GM18907 (cell line): Measurements from ENCODE around the gene LANCL2.
"Not testable (repeated sequence)": the region's sequence is repeated elsewhere in the genome, so short reads cannot be mapped to it uniquely, and the experiment has no call there.

Experiments used
- ATAC-seq: cut with Tn5 transposase; IDR thresholded peaks from one replicate; pipeline ENCODE4 v1.9.1; 2021; ENCODE audit warnings: mild to moderate bottlenecking, moderate library complexity; ENCODE audit not compliant: unreplicated experiment

Gene LANCL2

DNA sequence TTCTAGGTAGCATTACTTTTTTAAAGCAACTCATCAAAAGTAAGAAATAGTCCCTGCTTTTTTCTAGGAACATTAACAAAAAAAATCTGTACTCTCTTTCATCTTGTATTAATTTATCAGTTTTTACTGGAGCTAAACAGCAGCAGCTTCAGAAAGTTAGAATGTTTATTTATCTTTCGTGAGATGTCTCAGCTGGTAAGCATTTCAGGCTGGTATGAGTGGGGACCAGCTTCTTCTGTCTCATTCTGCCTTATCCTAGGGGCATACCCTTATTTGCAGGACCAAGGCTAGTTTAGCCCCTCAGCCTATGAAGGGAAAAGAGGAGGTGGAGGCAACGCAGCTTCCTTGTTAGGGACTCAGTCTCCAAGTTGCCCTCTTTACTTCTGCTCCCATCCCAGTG, 35.1 kb downstream of the LANCL2 start:
- ATAC-seq: no peak

GRCh38 chr7:55402506-55402905, 37.4 kb downstream of the LANCL2 start:
- ATAC-seq: not testable (repeated sequence)

DNA sequence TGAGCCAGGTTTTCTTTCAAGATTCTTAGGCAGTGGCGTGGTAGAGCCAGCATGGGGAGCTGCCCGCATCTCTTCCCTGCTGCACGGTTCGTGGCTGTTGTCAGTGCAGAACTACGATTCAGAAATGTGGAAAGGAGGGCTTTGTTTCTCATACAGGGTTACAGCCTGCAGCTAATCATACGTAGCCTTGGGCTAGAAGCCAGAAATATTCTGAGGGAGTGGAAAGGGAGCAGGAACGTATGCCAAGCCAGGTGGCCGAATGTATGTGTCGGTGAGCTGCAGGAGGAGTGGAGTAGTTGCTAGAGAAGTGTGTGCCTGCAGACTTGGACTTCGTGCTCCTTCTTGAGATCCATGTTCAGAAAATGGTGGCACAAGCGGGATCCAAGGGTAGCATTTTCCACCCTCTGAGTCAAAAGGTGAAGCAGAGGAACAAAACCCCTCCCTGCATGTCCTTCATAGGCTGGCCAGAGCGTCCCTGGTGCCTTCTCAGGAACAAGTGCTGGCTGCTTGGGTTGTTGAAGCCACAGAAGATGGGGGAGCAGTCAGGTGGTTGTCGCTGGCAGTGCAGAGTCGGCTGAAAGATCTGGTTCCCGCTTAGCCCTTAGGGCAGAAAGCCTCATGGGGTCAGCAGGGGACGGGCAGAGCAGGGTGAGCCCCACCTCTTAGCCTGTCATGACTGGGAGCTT, 40.9 kb downstream of the LANCL2 start:
- ATAC-seq: no peak

DNA sequence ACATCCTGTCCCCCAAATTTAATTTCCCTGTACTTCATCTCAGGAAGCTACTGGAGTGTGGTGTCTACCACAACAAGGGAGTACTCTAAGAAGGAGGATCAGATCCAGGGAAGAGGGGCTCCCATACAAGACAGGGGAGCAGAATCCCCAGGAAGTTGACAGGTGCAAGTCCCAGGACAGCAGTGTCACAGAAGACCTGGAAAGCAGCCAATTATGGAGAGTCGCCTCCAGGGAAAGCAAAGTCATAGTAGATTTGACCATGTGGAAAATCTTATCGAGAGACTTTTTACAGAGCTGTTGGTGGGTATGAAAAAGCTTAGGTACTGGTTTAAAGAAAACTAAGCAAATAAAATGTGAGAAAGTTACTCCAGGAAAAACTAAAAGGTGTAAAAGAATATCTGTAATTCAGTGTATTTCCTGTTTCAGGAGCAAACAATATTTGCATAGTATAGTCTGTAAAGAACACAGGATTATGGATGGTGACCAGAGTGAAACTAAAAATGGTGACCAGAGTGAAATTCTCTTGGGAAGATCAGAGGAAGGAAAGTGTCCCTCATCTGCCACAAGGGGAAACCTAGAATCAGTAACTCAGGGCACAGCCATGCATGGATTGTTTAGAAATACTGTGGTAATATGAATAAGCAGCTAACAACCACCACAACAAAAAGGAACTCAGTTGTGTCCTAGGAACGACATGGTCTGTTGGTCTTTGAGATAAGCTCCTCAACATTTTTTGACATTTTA, 44.5 kb downstream of the LANCL2 start:
- peak; percentile 64 for ATAC-seq

DNA sequence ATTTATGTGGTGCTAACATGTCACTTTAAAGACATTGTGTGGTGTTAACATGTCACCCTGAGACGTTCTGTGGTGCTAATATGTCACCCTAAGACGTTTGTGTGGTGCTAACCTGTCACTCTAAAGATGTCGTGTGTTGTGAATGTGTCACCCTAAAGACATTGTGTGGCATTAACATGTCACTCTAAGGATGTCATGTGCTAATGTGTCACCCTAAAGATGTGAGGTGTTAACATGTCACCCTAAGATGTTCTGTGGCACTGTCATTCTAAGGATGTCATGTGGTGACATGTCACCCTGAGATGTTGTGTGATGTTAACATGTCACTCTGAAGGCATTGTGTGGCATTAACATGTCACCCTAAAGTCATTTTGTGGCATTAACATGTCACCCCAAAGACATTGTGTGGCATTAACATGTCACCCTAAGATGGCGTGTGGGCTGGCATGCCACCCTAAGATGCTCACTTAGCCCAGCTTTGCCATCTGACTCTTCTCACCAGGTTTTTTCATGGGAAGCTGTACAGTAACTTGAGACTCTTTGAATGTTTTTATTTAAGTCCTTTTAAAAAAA, 45.6 kb downstream of the LANCL2 start:
- ATAC-seq: no peak

GRCh38 chr7:55411844-55412243, 46.7 kb downstream of the LANCL2 start:
- no peak for ATAC-seq

GRCh38 chr7:55413442-55413841, 48.3 kb downstream of the LANCL2 start:
- no peak for ATAC-seq

DNA sequence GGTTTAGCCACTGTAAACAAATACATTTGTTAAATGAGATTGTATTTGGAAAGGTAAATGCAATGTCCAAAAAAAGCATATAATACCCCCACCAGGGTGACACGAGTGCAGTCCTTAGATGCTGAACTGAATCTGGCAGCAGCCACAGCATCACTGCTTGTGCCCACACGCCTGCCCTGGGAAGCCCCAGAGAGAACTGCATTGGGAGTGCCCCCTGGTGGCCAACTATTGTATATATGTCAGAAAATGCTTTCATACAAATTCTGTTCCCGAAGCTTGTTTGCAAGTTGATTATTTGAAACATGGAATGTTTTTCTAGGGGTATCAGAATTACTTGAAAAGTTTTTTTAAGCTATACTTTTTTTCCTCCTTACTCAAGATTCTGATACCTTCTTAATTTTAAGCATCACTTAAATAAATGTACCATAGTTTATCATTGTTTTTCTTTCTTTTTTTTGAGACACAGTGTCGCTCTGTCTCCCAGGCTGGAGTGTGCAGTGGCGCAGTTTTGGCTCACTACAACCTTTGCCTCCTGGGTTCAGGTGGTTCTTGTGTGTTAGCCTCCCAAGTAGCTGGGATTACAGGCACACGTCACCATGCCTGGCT, 50.1 kb downstream of the LANCL2 start:
- ATAC-seq: peak; percentile 94

- ATAC-seq: not testable (repeated sequence)
Observed at GRCh38 chr7:55417456-55417855, 52.3 kb downstream of the LANCL2 start.

DNA sequence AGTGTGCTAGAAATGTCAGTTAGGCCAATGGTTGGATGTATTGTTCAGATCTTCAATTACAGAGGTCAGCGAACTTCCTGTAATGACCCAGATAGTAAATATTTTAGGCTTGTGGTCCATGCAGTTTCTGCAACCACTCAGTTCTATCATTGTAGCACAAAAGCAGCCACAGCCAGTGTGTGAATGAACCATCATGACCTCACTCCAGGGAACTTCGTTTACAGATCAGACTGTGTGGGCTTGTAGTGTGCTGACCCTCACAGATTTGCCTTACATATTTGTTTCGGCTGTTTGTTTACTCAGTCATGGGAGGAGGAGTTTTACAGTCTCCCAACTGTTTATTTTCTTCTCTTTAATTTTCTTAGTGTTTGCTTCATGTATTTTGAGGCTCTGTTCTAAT, 55.4 kb downstream of the LANCL2 start:
- no peak for ATAC-seq

- no peak for ATAC-seq
Observed at GRCh38 chr7:55423277-55423711, 58.2 kb downstream of the LANCL2 start.

GRCh38 chr7:55423891-55424290, 58.8 kb downstream of the LANCL2 start:
- ATAC-seq: no peak

GRCh38 chr7:55425141-55425752, 60.1 kb downstream of the LANCL2 start:
- no peak for ATAC-seq

DNA sequence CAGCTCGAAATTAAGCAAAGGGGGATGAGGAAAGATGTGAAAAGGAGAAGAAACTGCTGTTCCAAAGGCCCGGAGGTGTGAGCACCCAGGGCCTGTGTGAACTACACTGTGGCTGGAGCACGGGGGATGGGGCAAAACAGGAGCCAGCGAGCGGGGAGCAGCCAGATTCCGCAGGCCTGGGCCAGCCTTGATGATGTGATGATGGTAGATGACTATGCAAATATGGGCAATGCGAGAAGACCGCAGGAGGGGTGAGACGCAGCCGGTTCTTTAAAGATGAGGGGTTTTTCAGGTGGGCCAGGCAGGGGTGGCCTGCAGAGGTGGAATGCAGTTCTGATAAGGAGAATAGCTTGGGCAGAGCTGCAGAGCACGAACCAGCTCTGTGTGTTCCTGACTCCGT, 61.5 kb downstream of the LANCL2 start:
- ATAC-seq: no peak

GRCh38 chr7:55427342-55427741, 62.2 kb downstream of the LANCL2 start:
- ATAC-seq: no peak

DNA sequence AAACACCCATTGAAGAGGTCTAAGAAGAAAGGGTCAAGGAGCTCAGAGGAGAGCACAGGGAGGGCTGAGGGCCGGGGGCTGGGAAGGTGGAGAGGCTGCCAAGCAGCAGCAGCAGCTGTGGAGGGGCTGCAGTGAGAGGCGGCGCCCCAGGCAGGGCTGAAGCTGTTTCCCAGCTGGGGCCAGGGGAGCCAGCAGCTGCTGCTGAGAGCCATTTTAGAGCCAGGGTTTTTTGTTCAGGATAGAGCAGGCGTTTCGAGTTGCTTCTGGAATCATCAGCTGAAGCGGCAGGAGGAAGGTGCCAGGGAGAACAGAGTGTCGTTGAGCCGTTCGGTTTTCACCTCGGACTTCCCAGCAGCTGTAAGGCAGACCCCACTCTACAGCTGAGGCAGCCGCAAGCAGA, 62.7 kb downstream of the LANCL2 start:
- ATAC-seq: no peak

GRCh38 chr7:55429835-55430499, 64.8 kb downstream of the LANCL2 start:
- ATAC-seq: no peak

- no peak for ATAC-seq
Observed at GRCh38 chr7:55431898-55432297, 66.8 kb downstream of the LANCL2 start.

- ATAC-seq: no peak
Observed at GRCh38 chr7:55432506-55432905, 67.4 kb downstream of the LANCL2 start.

DNA sequence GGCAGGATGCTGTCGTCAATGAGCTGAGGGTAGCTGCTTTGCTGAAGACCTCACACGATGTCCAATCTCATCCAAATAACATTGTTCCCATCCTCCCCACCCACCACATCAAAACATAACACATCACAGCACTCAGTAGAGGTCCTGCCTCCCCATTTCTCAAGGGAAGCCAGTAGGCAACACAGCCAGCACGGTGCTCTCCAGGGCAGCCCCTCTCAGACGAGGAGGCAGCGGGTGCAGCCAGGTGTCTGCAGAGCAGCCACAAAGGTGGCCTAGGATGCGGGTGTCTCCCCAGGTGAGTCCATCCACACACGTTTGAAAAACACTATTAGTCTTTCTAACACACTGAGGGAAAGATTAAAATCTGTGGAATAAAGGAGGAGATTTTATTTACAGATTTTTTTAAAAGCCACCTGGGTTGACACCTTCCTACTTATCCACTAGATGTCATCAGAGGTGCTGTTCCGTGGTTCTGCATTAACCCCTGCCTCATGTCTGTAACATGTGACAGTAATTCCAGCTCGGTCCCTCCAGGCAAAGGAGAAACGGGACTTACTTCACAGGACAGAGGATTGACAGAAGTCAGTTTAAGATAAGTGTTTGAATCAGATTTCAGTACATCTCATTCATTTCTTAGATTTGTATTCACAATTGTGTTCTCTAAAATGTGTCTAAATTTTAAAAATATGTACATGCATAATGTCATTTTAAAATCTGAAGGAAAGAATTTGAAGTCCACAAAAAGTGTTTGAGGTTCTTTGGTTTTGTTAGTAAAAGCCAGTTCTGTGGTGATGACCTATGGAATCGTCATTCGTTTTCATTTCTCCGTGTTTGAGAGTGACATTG, 68.0 kb downstream of the LANCL2 start:
- ATAC-seq: peak; percentile 79
